Heart left ventricle (tissue), 13 donors: ENCODE data around the gene CD300E.

Source experiments
- CTCF ChIP-seq, 12 donors: fragments of 200-600 bp; sonication (generic) in 4 of 12; IDR thresholded peaks; one replicate each; pipeline versions ENCODE4 v1.5.0 to v1.8.0; 2018 to 2022; ENCODE audit warnings: antibody characterized with exemption in 12 of 12, mild to moderate bottlenecking in 5 of 12
- POLR2A ChIP-seq, 2 donors: fragments of 450-650 bp; IDR thresholded peaks; one replicate each; pipeline ENCODE4 v1.6.1; 2017; ENCODE audit warnings: antibody characterized with exemption in 2 of 2, mild to moderate bottlenecking in 2 of 2, moderate library complexity in 2 of 2
- donor health status: ischemic (EF 13 %, LVEDD 7.1; RV severe dilation, severe dysfunction).
- donor health status: DM: no; HTN: yes; CAD: no.
- donor health status: DM: no; HTN: no; CAD: no.
- donor health status: ischemic (EF 25% LVEDD 6.9; RV normal size, moderate dysfunction).
- donor health status: ischemic (EF 25% LVEDD 5.7; RV mildly dilated, moderate dysfunction).
- donor health status: ischemic (EF 35%, LVEDD 5.7; RV mildly dilated, moderate dysfunction).
- donor health status: nonischemic (EF 11% LVEDD 7.7; RV severe dilation, severe dysfunction).
- donor health status: DM: yes; HTN: yes; CAD: no.
- donor health status: PGD.
- donor health status: ischemic (EF 29% LVEDD 5.4; RV normal size, mild dysfunction).
- donor health status: nonischemic (EF 23%, LVEDD 6.1; RV moderate dilation, normal function).

GRCh38 chr17:74608511-74608910 is 15.0 kb downstream of the CD300E start:
- TF ChIP-seq CTCF (IDR thresholded peaks at IDR 0.05) (no peak), POLR2A (IDR thresholded peaks at IDR 0.05) (no peak)
